ENCODE measurements around the gene MED15. TPM values are rescaled to one million over a fixed set of nuclear protein-coding genes. Genes with fewer than 3 reads are reported as not detected.
A peak's percentile ranks its signal among the peaks of the same experiment; 100 is the strongest.

The MED15 gene
- total and polyA plus RNA-seq, 3 experiments from 2014 or later = 98.0 to 120 (median 106) TPM

DNA sequence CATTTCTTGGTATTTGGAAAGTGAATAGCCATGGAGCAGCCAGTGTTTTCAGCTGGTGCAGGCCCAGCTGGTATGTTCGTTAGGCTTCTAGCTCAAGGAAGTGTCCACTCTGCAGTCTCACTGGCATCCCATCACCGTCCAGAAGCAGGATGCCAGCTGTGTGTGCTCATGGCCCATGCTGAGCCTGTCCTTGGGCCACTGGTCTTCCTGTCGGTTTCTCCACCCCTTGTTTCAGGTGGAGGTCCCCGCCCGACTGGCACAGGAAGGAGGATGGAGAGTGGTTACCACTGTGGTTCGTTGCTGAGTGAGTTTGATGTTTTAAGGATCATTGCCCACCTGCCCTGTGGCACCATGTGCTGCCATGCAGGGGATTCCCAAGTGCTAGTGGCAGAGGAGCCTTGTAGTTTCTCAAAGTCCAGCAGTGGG, 63.7 kb downstream of the MED15 start:
- Mint-ChIP-seq H3K36me3 (peaks cover 14 to 94% (median 16%) of the 10 kb centered on the region in 3 donors), H3K4me1 (peaks cover 78 to 86% (median 79%) of the 10 kb centered on the region in 3 donors), H3K9me3 (no peaks in the 10 kb centered on the region), H3K4me3 (peak overlapping the region in 6 of 7 donors; percentile 50 to 78 (median 62)), H3K27ac (peak overlapping the region; percentile 62 to 99 (median 91)), H3K27me3 (peaks cover 0 to 3% of the 10 kb centered on the region in 2 donors)
- Histone ChIP-seq H3K27me3 (ENCODE audit: insufficient read depth, low read length, poor library complexity, severe bottlenecking) (no peaks in the 10 kb centered on the region), H3K36me3 (ENCODE audit: insufficient read depth, low read length) (peaks cover 75% of the 10 kb centered on the region), H3K27ac (ENCODE audit: low read depth, low read length) (no peak overlapping the region), H3K4me3 (ENCODE audit: low read length) (peak overlapping the region; percentile 36), H3K4me1 (ENCODE audit: insufficient read depth, low read length) (peaks cover 68% of the 10 kb centered on the region), H3K9me3 (ENCODE audit: low read length) (no peaks in the 10 kb centered on the region)
- peak in 1 of 5 donors; percentile 17 for DNase-seq
- CTCF ChIA-PET = interaction anchor here (0.6 to 12.6 kb wide), 11 partner anchors 9 to 72 kb away, joined by 3 to 389 read pairs (median 4); partner anchors contain the start of gene MED15
- POLR2A ChIA-PET = interaction anchor here (0.6 to 10.7 kb wide), 3 partner anchors 17 to 132 kb away, joined by 3 to 226 read pairs (median 3); no protein-coding TSS in a partner anchor

DNA sequence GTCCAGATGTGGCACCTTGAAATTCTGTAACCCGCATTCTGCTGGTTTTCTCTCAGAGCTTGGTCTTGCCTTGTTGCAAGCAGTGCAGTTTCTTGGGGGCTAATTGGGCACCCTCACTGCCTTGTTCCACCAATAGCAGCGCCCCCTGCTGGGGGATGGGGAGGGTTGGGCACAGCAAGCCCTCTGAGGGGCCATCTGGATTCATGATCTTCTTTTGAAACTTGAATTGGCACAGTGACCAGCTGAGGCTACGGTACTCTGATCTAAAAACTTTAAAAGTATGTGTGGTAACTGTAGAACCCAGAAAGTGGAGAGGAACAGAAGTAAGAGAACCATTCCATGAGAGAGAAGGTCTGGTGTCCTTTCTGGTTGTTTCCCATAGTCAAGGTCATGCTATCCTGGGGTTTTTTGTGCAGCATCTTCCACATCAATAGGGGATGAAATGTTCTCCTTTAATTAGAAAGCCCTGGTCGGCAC, 64.2 kb downstream of the MED15 start:
- no peak overlapping the region for H3K27ac ChIP-seq (ENCODE audit: low read depth, low read length)
- Mint-ChIP-seq H3K9me3 (no peaks in the 10 kb centered on the region), H3K4me1 (peaks cover 77 to 85% (median 79%) of the 10 kb centered on the region in 3 donors), H3K36me3 (peaks cover 12 to 94% (median 18%) of the 10 kb centered on the region in 3 donors), H3K27me3 (peaks cover 0 to 3% of the 10 kb centered on the region in 2 donors), H3K4me3 (peak overlapping the region in 6 of 7 donors; percentile 50 to 74 (median 62)), H3K27ac (peak overlapping the region; percentile 47 to 99 (median 90))
- ChIA-PET POLR2A (interaction anchor here (1.0 to 10.7 kb wide), 2 partner anchors 13 to 18 kb away, joined by 3 to 226 read pairs; no protein-coding TSS in a partner anchor), CTCF (interaction anchor here (0.9 to 12.6 kb wide), 11 partner anchors 9 to 153 kb away, joined by 3 to 389 read pairs (median 4); partner anchors contain the start of gene MED15)
- no peaks in the 10 kb centered on the region for H3K27me3 ChIP-seq (ENCODE audit: insufficient read depth, low read length, poor library complexity, severe bottlenecking)
- peaks cover 79% of the 10 kb centered on the region for H3K36me3 ChIP-seq (ENCODE audit: insufficient read depth, low read length)
- no peaks in the 10 kb centered on the region for H3K9me3 ChIP-seq (ENCODE audit: low read length)
- H3K4me3 ChIP-seq (ENCODE audit: low read length) = peak overlapping the region; percentile 36
- peaks cover 68% of the 10 kb centered on the region for H3K4me1 ChIP-seq (ENCODE audit: insufficient read depth, low read length)
- peak; percentile 56 to 81 (median 64) for DNase-seq

DNA sequence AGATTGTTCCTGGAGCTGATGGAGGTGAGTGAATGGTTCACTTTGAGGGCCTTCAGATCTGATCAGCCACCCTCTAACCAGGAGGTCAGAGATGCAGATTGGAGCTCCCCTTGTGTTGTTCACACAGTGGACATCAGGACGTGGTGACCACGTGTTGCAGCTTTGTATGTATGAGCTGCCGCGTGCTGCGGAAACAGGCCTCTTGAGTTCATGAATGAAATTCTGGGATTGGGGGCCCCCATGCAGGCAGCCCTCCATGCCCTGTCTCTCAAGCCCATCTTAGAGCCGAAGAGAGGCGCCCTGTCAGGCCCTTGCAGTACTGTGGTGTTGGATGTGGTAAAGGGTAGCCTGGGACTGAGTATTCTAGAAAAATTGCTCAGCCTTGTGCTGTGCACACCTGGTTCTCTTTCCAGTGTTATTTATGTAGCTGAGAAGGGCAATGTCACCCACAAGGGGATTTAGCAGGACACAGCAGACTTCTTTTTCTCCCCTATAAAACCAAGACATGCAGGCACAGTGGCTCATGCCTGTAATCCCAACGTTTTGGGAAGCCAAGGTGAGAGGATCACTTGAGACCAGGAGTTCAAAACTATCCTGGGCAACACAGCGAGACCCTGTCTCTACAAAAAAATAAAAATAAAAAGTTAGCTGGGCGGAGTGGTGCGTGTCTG, 64.9 kb downstream of the MED15 start:
- Mint-ChIP-seq H3K4me1 (peaks cover 73 to 85% (median 75%) of the 10 kb centered on the region in 3 donors), H3K27me3 (peaks cover 0 to 2% of the 10 kb centered on the region in 2 donors), H3K9me3 (no peaks in the 10 kb centered on the region), H3K27ac (peak overlapping the region; percentile 47 to 99 (median 90)), H3K36me3 (peaks cover 7 to 93% (median 15%) of the 10 kb centered on the region in 3 donors), H3K4me3 (peak overlapping the region in 3 of 7 donors; percentile 29 to 73 (median 32))
- Histone ChIP-seq H3K27me3 (ENCODE audit: insufficient read depth, low read length, poor library complexity, severe bottlenecking) (no peaks in the 10 kb centered on the region), H3K9me3 (ENCODE audit: low read length) (no peaks in the 10 kb centered on the region), H3K4me1 (ENCODE audit: insufficient read depth, low read length) (peaks cover 61% of the 10 kb centered on the region), H3K4me3 (ENCODE audit: low read length) (no peak overlapping the region), H3K27ac (ENCODE audit: low read depth, low read length) (no peak overlapping the region), H3K36me3 (ENCODE audit: insufficient read depth, low read length) (peaks cover 72% of the 10 kb centered on the region)
- no peak for DNase-seq
- POLR2A ChIA-PET = interaction anchor here (0.6 to 10.7 kb wide), 3 partner anchors 12 to 31 kb away, joined by 3 to 226 read pairs (median 3); no protein-coding TSS in a partner anchor
- CTCF ChIA-PET = interaction anchor here (0.6 to 12.6 kb wide), 12 partner anchors 7 to 154 kb away, joined by 3 to 389 read pairs (median 4); partner anchors contain the start of gene MED15

DNA sequence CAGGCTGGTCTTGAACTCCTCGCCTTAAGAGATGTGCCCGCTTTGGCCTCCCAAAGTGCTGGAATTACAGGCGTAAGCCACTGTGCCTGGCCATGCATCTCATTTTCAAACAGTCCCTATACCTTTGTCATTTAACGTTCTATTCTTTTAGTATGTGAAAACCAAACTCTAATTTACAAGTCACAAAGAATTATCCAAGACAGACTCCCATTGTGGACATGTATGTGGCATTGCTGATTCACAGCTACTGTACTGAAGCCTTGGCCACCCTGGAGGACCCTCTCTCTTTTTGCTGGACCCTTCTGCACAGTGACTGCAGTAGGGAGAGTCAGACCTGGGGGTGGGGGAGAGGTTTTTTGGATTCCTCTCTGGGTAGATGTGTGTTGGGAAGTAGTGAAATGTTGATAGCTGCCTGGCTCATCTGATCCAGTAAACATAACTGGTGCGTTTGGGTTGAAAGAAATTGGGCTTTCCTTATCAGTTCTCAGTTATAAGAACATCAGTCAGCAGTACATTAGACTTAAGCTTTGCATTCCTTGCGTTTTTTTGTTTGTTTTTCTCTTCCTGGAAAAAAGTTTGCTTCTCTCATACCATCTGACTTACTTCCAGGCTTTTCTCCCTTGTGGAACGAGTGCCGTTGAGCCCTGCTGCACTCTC, 65.9 kb downstream of the MED15 start:
- H3K4me3 ChIP-seq (ENCODE audit: low read length) = no peak overlapping the region
- ChIA-PET CTCF (interaction anchor here (1.0 to 4.0 kb wide), 3 partner anchors 8 to 49 kb away, joined by 3 to 19 read pairs (median 5); no protein-coding TSS in a partner anchor), POLR2A (interaction anchor here (0.6 to 10.7 kb wide), 2 partner anchors 19 to 32 kb away, joined by 3 to 226 read pairs; no protein-coding TSS in a partner anchor)
- H3K36me3 ChIP-seq (ENCODE audit: insufficient read depth, low read length) = peaks cover 71% of the 10 kb centered on the region
- no peaks in the 10 kb centered on the region for H3K27me3 ChIP-seq (ENCODE audit: insufficient read depth, low read length, poor library complexity, severe bottlenecking)
- peak overlapping the region in 1 of 7 donors; percentile 76 for H3K4me3 Mint-ChIP-seq
- H3K4me1 ChIP-seq (ENCODE audit: insufficient read depth, low read length) = peaks cover 51% of the 10 kb centered on the region
- no peaks in the 10 kb centered on the region for H3K9me3 ChIP-seq (ENCODE audit: low read length)
- H3K27ac Mint-ChIP-seq = peak overlapping the region in 4 of 8 donors; percentile 19 to 96 (median 54)
- no peaks in the 10 kb centered on the region for H3K9me3 Mint-ChIP-seq
- no peak for DNase-seq
- H3K27ac ChIP-seq (ENCODE audit: low read depth, low read length) = no peak overlapping the region
- H3K36me3 Mint-ChIP-seq = peaks cover 3 to 93% (median 12%) of the 10 kb centered on the region in 3 donors
- H3K27me3 Mint-ChIP-seq = peaks cover 0 to 2% of the 10 kb centered on the region in 2 donors
- peaks cover 67 to 83% (median 70%) of the 10 kb centered on the region in 3 donors for H3K4me1 Mint-ChIP-seq

DNA sequence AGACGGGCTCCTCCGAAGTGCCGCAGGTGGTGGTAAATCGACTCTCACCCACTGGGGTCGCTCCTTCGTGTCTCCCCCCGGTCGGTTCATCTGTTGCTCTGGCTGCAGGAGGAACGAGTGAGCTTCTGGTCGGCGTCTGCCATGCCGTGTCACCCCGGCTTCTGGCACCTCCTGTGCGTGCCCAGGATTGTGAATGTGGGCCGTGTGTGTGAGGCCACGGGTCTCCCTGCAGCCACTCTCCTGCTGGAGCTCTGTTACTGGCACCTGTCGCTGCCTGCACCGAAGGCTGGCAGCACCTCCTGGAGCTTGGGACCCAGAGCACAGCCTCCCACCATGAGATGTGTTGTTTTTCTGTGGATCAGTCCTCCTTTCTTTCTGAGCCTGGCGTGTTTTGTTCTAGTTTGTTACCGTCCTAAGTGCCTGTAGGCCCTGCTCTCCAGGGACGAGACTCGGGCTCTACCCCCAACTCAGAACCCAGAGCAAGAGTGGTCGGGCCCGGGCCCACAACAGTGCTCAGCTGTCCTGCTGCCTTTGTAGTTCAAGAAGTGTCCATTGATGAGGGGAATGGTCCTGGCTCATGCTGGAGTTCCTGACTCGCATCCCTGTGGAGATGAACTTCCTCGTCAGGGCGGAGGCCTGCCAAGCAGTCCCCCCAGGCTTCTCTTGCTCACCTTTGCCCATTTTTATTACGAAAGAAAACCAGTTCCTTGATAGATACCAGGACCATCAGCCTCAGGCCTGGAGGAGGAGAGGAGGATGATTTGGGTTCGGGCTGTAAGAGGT, 66.6 kb downstream of the MED15 start:
- POLR2A ChIA-PET = interaction anchor here (0.7 kb wide), 1 partner anchor 110 kb away, joined by 3 read pairs; no protein-coding TSS in a partner anchor
- Mint-ChIP-seq H3K27me3 (peaks cover 0 to 2% of the 10 kb centered on the region in 2 donors), H3K9me3 (no peaks in the 10 kb centered on the region), H3K4me1 (peaks cover 60 to 83% (median 63%) of the 10 kb centered on the region in 3 donors), H3K27ac (peak overlapping the region in 4 of 8 donors; percentile 21 to 96 (median 48)), H3K4me3 (peak overlapping the region in 1 of 7 donors; percentile 76), H3K36me3 (peaks cover 2 to 93% (median 14%) of the 10 kb centered on the region in 3 donors)
- H3K4me3 ChIP-seq (ENCODE audit: low read length) = no peak overlapping the region
- H3K9me3 ChIP-seq (ENCODE audit: low read length) = no peaks in the 10 kb centered on the region
- CTCF ChIA-PET = interaction anchor here (1.0 to 6.1 kb wide), 4 partner anchors 9 to 50 kb away, joined by 3 to 25 read pairs (median 12); no protein-coding TSS in a partner anchor
- H3K36me3 ChIP-seq (ENCODE audit: insufficient read depth, low read length) = peaks cover 72% of the 10 kb centered on the region
- no peaks in the 10 kb centered on the region for H3K27me3 ChIP-seq (ENCODE audit: insufficient read depth, low read length, poor library complexity, severe bottlenecking)
- H3K4me1 ChIP-seq (ENCODE audit: insufficient read depth, low read length) = peaks cover 43% of the 10 kb centered on the region
- no peak overlapping the region for H3K27ac ChIP-seq (ENCODE audit: low read depth, low read length)
- DNase-seq = peak in 1 of 5 donors; percentile 41

DNA sequence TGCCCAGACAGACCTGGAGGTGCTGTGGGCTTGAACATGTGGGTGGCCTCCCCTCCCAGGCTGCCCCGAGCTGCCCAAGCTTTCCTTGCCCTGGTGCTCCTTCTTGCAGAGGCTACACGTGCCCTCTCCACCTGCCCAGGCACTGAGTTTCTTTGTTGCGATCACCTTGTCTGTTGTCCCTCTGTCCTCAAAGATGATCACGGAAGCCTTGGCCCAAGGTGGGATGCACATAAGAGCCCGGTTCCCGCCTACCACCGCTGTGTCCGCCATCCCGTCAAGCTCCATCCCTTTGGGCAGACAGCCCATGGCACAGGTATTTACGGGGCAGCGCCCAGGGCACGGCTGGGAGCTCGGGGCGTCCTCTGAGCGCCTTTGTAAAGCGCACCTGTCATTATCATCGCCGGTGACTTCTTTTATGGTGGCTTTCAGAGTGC, 67.5 kb downstream of the MED15 start:
- ChIA-PET CTCF (interaction anchor here (0.8 to 6.1 kb wide), 3 partner anchors 10 to 157 kb away, joined by 3 to 25 read pairs (median 19); no protein-coding TSS in a partner anchor), POLR2A (interaction anchor here (0.6 to 0.7 kb wide), 4 partner anchors 9 to 468 kb away, joined by 3 to 6 read pairs (median 4); no protein-coding TSS in a partner anchor)
- H3K4me3 ChIP-seq (ENCODE audit: low read length) = no peak overlapping the region
- H3K27me3 ChIP-seq (ENCODE audit: insufficient read depth, low read length, poor library complexity, severe bottlenecking) = no peaks in the 10 kb centered on the region
- peak in 1 of 5 donors; percentile 45 for DNase-seq
- Mint-ChIP-seq H3K9me3 (no peaks in the 10 kb centered on the region), H3K4me3 (no peak overlapping the region), H3K27ac (peak overlapping the region in 5 of 8 donors; percentile 5 to 64 (median 47)), H3K27me3 (no peaks in the 10 kb centered on the region), H3K36me3 (peaks cover 0 to 94% (median 17%) of the 10 kb centered on the region in 3 donors), H3K4me1 (peaks cover 60 to 81% (median 61%) of the 10 kb centered on the region in 3 donors)
- peaks cover 42% of the 10 kb centered on the region for H3K4me1 ChIP-seq (ENCODE audit: insufficient read depth, low read length)
- peaks cover 80% of the 10 kb centered on the region for H3K36me3 ChIP-seq (ENCODE audit: insufficient read depth, low read length)
- H3K27ac ChIP-seq (ENCODE audit: low read depth, low read length) = no peak overlapping the region
- no peaks in the 10 kb centered on the region for H3K9me3 ChIP-seq (ENCODE audit: low read length)
